GM12891 (cell line): ENCODE measurements around the gene CARD9.

ENCODE experiments used
- PAX5 ChIP-seq: IDR thresholded peaks from 2 replicates; pipeline ENCODE4 v1.6.1; 2011; ENCODE audit warnings: low read length, moderate library complexity, mild to moderate bottlenecking; ENCODE audit not compliant: insufficient read depth, severe bottlenecking
- POLR2A ChIP-seq: IDR thresholded peaks from 2 replicates; pipeline ENCODE4 v1.6.1; 2011; ENCODE audit warnings: low read depth, low read length, control low read depth
- POLR2AphosphoS5 ChIP-seq: IDR thresholded peaks from 2 replicates; pipeline ENCODE4 v1.6.1; 2011; ENCODE audit warnings: low read depth, low read length, control low read depth
- POU2F2 ChIP-seq: IDR thresholded peaks from 2 replicates; pipeline ENCODE4 v1.6.1; 2011; ENCODE audit warnings: low read depth, mild to moderate bottlenecking, control low read depth, low read length, moderate library complexity
- SPI1 ChIP-seq: IDR thresholded peaks from 2 replicates; pipeline ENCODE4 v1.6.1; 2011; ENCODE audit warnings: low read depth, low read length, control low read depth
- TAF1 ChIP-seq: IDR thresholded peaks from 2 replicates; pipeline ENCODE4 v1.6.1; 2011; ENCODE audit warnings: low read depth, low read length, control low read depth

DNA sequence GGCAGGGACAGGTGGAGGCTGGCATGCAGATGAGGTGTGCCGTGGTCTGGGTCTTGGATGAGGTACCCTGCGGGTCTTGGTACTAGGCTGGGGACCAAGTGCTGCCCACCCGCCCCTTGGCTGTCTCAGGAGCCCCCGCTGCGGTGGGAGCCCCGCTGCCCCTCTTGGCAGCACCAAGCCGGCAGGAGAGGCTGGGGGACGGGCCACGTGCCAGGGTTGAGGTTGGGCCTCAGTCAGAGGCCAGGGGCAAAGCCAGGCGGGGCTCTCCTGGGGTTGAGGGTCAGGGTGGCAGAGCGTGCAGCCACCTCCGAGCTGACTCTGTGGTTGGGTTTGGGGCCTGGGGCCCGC lies 2.0 kb downstream of the CARD9 start:
- TF ChIP-seq POLR2AphosphoS5 (no peak), POLR2A (no peak), TAF1 (no peak), SPI1 (no peak), POU2F2 (no peak), PAX5 (no peak)
